H1 (cell line): ENCODE data around the gene PRSS48. TPM values are rescaled to one million over a fixed set of nuclear protein-coding genes. Genes with fewer than 3 reads are reported as not detected.

Experiments used
- CHD1 ChIP-seq: IDR thresholded peaks from 2 replicates; pipeline ENCODE4 v1.6.1; 2012; ENCODE audit warnings: low read depth, low read length, improper control_type of control experiment
- EZH2 ChIP-seq: fragments of 200-600 bp; sonication (generic); IDR thresholded peaks from 2 replicates; pipeline ENCODE4 v1.7.1; 2012; ENCODE audit warnings: low read depth, mild to moderate bottlenecking, moderate library complexity, low read length, inconsistent platforms; ENCODE audit not compliant: severe bottlenecking
- KDM4A ChIP-seq: IDR thresholded peaks from one replicate; pipeline ENCODE4 v1.7.1; 2012; ENCODE audit warnings: low read depth, mild to moderate bottlenecking, moderate library complexity, low read length, inconsistent platforms; ENCODE audit not compliant: severe bottlenecking
- RNF2 ChIP-seq: fragments of 200-900, 300-1000 bp; sonication (generic); IDR thresholded peaks from 2 replicates; pipeline ENCODE4 v1.7.1; 2016; ENCODE audit warnings: borderline replicate concordance, low read depth, mild to moderate bottlenecking, antibody characterized with exemption, low read length; ENCODE audit not compliant: poor library complexity, severe bottlenecking; ENCODE audit errors: missing control alignments
- SIN3A ChIP-seq, 2 experiments: IDR thresholded peaks in 1 of 2; conservative IDR thresholded peaks in 1 of 2; 2 replicates each; pipeline ENCODE4 v1.6.1; 2011 to 2012; ENCODE audit warnings: low read length in 2 of 2, improper control_type of control experiment in 1 of 2, low read depth in 1 of 2, mild to moderate bottlenecking in 1 of 2
- SUZ12 ChIP-seq: fragments of 200-600 bp; sonication (generic); IDR thresholded peaks from 2 replicates; pipeline ENCODE4 v1.6.1; 2012; ENCODE audit warnings: mild to moderate bottlenecking, inconsistent platforms, low read length, moderate library complexity, mixed read lengths
- YY1 ChIP-seq: IDR thresholded peaks from 2 replicates; pipeline ENCODE4 v1.6.1; 2011; ENCODE audit warnings: low read depth, mild to moderate bottlenecking, low read length
- polyA plus RNA-seq, 7 experiments: library from polyadenylated mRNA; depleted of rRNA in 3 of 7; stranded (reverse) in 5 of 7; unstranded in 2 of 7; fragments of >200 nt in 5 of 7; fragments of 200-250 nt in 2 of 7; gene quantifications; 1 replicate in 5 of 7; 2 replicates in 1 of 7; 4 replicates in 1 of 7; pipeline versions ENCODE4 v1.2.1 to v1.2.3, GENCODE V29; 2011 to 2013; ENCODE audit warnings: missing spikeins in 2 of 7, mixed read lengths in 2 of 7
- total RNA-seq: library from RNA; stranded (reverse); fragmentation: NEBNext Ultra II Directional; extraction: Animal tissue kit (Norgen Biotek cat#: 25700); gene quantifications from 2 replicates; pipeline ENCODE4 v1.2.1, GENCODE V29; 2021

The PRSS48 gene
- total and polyA plus RNA-seq, 2 of the 8 experiments (the other 6 are each of a cell fraction or from before 2014, with no cell fraction given) = not detected

DNA sequence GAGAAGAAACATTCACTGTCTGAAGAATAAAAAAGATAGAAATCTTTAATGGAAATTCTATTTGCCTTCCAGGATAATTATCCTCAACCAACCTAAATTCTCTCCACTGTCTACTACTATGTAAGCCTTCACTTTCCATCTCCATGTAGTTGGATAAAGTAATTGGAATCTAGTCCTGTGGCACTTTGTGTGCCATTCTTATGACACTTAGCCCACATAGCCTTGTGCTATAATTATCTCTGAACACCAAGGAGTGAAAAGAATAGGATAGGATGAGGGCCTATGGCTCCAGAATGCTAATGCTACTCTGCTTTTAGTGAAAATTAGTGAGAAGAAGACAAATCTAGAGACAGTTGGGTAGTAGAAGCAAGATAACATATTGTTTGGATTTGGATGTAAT, 20.2 kb downstream of the PRSS48 start (continued):
- TF ChIP-seq SUZ12 (no peak), CHD1 (no peak), EZH2 (no peak), YY1 (no peak), RNF2 (no peak), KDM4A (no peak), SIN3A (conservative IDR thresholded peaks at IDR 0.05 in 1 of 2, IDR thresholded peaks at IDR 0.05 in 1 of 2; ENCODE audit: low read depth in 1 of 2, low read length in 2 of 2) (no peak)
